ENCODE data around the gene XYLT1.

DNA sequence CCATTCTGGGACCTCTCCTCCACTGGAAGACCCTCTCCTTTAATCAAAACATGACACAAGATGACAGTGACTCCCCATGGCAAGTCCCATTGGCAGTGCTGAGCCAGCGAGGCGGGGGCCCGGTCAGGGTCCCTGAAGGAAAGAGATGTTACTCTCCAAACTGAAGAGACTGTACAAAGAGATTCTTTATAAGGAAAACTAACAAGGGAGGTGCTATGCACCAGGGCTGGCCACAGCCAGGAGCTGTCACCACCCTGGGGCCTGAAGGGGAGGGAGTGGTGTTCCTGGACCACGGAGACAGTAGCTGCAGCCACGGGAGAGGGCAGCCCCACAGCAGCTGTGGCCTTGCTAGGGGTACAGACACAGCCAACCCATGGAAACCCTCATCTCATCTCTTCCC lies 123.1 kb downstream of the XYLT1 start:
- TF ChIP-seq EZH2 (IDR thresholded peaks at IDR 0.05; ENCODE audit: insufficient read depth, poor library complexity, severe bottlenecking) (no peak), EZH2phosphoT487 (IDR thresholded peaks at IDR 0.05; ENCODE audit: insufficient read depth, low read depth) (no peak)
